ENCODE results near the gene ALDH7A1.
"Not testable (repeated sequence)": the region's sequence is repeated elsewhere in the genome, so short reads cannot be mapped to it uniquely, and the experiment has no call there.

ALDH7A1 gene

DNA sequence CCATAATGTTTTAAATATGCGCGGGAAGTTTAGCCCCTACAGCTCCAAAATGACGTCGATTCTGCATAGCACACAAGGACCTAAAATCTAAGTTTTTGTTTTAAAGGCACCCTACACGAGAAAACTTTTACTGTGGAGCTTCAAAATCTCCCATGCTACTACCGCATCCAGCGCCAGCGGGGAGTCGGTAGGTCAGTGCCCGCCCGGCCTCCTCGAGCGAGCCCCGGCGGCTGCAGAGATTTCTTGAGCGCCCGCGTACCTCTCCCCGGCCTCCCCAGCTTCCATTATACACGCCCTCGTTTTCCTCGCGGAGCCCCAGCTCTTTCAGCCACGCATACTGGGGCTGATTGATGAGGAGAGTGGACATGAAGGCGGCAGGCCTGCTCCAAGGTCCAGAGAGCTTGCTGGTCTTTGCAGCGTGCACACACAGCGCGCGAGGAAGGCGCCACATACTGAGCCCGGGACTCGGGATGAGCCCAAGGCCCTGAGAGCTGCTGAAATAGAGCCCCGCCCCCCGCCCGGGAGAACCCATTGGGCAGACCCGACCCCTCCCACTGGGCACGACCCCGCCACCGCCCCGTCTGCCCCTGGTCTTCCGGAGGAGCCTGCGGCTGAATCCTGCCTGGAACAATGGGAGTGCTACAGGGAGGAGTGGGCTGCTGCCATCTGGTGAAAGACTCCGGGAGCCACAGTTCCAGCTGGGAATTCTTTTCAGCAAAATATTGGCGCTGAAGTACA, at the start of gene ALDH7A1:
Gene ALDH7A1 (minus strand): TSS at position 472 of the 738 bp plus-strand sequence. CDS start 21 bp downstream, at position 451.
- no peak for DNase-seq

DNA sequence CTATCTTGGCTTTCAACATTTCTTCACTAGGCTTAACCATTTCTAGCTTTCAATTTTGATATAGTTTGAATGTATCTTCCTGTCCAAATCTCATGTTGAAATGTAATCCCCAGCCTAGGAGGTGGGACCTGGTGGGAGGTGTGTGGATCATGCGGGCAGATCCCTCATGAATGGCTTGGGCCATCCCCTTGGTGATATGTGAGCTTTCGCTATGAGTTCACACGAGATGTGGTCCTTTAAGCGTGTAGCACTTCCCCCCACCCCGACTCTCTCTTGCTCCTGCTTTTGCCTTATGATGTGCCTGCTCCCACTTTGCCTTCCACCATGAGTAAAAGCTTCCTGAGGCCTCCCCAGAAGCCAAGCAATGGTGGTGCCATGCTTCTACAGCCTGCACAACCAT, 46.4 kb upstream of the ALDH7A1 start:
- DNase-seq: no peak

DNA sequence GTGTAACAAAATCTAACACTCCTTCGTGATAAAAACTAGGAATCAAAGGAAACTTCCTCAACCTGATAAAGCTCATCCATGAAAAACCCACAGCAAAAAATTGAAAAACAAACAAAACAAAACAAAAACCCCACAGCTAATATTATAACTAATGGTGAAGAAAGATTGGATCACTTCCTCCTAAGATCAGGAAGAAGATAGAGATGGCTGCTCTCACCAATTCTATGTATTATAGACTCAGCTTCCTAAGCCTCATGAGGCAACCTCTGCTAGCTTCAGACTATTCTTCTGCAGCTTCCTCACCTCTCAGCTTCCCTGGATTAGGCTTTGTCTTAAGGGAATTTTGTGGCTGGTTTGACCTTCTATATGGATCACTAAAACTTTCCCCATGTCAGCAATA, 45.8 kb upstream of the ALDH7A1 start:
- DNase-seq: no peak

DNA sequence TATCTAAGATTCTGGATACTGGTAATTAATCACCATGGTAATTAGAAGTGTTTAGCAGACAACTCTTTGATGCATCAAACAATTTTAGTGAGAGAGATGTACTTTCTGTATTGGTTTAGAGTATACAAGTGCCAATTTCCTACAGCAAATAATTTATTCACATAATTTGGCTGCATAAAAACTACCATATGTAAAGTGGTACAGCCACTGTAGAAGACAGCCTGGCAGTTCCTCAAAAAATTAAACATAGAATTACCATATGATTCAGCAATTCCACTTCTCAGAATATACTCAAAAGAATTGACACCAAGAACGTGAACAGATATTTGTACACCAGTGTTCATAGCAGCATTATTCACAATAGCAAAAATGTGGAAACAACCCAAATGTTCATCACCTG, 41.9 kb upstream of the ALDH7A1 start:
- DNase-seq: no peak

DNA sequence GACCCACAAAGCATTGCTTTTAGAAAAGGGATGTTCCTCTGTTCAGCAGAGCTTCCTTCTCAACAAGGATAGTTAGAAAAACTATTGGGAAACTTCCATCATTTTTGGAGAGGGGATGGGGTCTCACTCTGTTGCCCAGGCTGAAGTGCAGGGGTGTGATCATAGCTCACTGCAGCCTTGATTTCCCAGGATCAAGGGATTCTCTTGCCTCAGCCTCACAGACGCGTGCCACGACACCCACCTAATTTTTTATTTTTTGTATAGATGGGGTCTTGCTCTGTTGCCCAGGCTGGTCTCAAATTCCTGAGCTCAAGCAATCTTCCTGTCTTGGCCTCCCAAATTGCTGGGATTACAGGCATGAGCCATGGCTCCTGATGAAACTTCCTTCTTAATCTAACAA, 40.6 kb upstream of the ALDH7A1 start:
- no peak for DNase-seq

DNA sequence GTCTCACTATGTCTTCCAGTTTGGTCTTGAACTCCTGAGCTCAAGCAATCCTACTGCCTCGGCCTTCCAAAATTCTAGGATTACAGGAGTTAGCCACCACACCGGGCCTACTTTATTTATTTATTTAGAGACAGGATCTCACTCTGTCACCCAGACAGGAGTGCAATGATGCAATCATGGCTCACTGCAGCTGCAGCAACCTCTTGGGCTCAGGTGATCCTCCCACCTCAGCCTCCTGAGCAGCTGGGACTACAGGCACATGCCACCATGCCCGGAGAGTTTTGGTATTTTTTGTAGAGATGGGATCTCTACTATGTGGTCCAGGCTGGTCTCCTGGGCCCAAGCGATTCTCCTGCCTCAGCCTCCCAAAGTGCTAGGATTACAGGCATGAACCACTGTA, 38.5 kb upstream of the ALDH7A1 start:
- DNase-seq: no peak

DNA sequence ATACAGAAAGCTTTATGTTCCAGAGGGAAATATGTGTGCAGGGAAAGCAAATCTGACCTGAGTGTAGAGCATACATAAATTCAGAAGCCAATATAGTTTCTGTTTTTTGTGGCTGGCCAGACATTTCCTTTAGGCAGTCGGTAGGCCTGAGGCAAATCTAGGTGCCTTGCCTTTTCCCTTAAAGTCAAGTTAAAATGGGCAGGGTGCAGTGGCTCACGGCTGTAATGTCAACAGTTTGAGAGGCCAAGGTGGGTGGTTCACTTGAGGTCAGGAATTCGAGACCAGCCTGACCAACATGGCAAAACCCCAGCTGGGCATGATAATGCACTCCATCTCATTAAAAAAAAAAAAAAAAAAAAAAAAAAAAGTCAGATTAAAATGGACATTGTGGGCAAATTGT, 36.9 kb upstream of the ALDH7A1 start:
- no peak for DNase-seq

DNA sequence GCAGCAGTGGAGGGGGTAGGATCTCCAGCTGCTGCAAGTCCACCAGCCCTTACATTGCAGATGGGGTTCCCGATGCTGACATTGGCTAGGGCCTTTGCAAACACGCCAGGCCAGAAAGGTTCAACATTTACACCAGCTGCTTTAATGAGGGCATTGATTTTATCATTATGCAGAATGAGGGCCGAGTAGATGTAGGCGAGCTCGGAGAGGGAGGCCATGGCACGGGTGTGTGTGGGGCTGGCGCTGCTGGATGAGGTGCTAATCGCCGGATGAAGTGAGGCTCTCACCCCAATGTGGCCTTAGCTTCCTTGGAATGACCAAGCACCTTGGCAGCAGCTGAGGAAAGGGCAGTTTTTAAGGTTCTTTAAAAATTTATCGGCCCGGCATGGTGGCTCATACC, 33.1 kb upstream of the ALDH7A1 start:
- no peak for DNase-seq

DNA sequence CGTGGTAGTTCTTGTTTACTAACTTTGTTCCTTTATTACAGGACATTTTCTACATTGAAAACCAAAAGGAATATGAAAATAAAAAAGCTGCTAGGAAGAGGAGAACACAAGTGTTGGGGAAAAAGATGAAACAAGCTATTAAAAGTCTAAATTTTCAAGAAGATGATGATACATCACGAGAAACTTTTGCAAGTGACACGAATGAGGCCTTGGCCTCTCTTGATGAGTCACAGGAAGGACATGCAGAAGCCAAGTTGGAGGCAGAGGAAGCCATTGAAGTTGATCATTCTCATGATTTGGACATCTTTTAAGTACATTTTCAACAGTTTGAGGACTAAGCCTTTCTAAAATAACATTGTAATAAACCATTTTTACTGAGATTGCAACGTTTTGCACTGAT, 29.5 kb upstream of the ALDH7A1 start:
- DNase-seq: no peak

DNA sequence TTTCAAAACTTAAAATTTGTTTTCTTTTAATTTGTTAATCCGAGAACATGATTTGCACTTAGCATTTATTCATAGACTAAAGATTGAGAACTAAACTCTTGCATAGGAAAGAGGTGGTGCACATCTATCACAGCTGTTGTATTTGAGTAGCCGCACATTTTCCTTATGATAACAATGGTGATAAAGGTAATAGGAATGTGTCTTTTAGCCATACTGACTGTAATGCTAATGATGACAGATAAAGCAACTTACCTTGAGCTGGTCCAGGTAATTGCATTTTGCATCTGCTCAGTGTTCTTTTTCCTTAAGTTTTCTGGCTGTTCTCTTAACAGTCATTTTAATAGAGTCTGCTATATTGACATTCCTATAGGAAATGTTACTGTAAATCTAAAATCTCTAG, 24.8 kb upstream of the ALDH7A1 start:
- DNase-seq: no peak

DNA sequence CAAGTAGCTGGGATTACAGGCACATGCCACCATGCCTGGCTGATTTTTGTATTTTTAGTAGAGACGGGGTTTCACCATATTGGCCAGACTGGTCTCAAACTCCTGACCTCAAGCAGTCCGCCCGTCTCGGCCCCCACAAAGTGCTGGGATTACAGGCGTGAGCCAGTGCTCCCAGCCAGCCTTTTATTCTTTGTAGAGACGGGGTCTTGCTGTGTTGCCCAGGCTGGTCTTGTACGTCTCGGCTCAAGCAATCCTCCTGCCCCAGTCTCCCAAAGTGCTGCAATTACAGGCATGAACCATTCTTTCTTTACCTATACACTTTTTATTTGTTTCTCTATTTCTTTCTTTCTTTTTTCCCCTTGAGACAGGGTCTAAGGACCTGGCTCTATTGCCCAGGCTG, 22.6 kb upstream of the ALDH7A1 start:
- not testable (repeated sequence) for DNase-seq

DNA sequence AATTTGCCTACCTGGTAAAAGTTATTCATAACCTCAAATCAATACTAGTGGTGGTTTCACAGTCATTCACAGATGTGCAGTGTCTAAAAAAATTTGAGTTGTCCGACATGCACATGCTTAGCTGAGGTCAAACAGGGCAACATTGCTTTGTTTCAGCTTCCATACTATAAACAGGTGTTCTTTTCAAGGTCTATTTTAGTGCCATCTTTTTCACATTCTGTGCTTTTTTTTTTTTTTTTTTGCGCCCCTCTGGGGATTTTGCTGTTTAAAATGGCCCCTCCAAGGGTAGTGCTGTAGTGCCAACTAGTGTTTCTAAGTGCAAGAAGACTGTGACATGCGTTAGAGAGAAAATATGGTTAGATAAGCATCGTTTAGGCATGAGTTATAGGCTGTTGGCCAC, 20.3 kb upstream of the ALDH7A1 start:
- DNase-seq: no peak

DNA sequence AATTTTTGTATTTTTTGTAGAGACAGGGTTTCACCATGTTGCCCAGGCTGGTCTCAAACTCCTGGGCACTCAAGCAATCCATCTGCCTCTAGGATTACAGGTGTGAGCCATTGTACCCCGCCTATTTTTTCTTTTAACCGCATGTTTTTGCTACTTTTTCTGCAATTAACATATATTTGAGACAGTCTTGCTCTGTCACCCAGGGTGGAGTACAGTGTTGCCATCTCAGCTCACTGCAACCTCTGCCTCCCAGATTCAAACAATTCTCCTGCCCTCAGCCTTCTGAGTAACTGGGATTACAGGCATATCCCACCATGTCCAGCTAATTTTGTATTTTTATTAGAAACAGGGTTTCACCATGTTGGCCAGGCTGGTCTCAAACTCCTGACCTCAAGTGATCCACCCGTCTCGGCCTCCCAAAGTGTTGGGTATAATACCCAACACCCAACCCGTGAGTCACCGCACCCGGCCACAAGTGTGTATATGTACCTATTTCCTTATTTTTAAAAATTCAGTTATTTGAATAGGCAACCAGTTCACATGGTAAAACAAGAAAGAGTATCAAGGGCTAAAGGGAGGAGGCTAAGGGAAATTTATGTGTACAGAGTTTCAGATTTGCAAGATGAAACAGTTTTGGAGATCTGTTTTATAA, 19.0 kb upstream of the ALDH7A1 start:
- DNase-seq: no peak

DNA sequence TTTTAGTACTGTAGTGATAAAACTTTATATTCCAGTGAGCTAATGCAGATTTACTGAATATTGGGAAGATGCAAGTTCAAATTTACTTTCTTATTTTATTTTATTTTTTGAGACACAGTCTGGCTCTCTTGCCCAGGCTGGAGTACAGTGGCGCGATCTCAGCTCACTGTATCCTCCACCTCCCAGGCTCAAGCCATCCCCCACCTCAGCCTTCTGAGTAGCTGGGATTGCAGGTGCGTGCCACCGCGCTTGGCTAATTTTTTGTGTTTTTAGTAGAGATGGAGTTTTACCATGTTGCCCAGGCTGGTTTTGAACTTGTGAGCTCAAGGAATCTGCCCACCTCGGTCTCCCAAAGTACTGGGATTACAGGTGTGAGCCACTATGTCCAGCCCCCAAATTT, 15.6 kb upstream of the ALDH7A1 start:
- DNase-seq: no peak

DNA sequence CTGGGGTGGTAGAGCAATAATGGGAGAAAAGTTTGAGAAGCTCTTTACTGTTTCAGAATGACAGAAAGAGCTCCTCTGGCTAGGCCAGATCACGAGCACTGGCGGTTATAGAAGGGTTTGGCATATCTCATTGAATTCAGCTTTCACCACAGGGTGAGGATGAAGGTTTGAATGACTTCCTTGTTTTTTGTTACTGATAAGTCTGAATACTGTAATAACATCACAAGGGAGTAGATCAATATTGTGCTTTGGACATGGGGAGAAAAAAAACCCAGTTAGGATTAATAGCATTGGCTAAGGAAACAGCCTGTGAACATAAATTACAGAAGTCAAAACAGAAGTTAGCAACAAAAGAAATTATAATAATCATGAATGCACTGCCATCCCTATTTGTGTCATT, 15.1 kb upstream of the ALDH7A1 start:
- no peak for DNase-seq

DNA sequence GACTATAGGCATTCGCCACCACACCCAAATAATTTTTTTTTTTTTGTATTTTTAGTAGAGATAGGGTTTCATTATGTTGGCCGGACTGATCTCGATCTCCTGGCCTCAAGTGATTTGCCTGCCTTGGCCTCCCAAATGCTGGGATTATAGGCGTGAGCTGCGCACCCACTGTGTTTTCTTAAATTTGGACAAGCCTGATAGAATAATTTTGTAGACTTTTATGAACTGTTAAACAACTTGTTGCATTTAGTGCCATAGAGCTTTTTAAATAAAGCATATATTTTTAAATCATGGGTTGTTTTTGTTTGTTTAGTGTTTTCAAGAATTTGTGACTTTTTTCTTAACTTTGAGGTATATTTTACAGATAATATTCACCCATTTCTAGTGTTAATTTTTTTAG, 10.5 kb upstream of the ALDH7A1 start:
- DNase-seq: no peak

DNA sequence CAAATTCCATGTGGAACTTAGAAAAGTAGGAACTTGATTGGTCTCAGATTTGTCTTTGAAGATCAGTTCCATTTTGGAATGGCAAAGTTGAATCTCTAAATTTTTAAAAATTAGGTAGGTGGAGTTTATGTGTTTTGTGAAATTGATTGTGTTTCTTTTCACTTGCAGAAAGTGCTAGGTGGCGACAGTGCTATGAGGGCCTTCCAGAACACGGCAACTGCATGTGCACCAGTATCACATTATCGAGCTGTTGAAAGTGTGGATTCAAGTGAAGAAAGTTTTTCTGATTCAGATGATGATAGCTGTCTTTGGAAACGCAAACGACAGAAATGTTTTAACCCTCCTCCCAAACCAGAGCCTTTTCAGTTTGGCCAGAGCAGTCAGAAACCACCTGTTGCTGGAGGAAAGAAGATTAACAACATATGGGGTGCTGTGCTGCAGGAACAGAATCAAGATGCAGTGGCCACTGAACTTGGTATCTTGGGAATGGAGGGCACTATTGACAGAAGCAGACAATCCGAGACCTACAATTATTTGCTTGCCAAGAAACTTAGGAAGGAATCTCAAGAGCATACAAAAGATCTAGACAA, 8.5 kb upstream of the ALDH7A1 start:
- no peak for DNase-seq

DNA sequence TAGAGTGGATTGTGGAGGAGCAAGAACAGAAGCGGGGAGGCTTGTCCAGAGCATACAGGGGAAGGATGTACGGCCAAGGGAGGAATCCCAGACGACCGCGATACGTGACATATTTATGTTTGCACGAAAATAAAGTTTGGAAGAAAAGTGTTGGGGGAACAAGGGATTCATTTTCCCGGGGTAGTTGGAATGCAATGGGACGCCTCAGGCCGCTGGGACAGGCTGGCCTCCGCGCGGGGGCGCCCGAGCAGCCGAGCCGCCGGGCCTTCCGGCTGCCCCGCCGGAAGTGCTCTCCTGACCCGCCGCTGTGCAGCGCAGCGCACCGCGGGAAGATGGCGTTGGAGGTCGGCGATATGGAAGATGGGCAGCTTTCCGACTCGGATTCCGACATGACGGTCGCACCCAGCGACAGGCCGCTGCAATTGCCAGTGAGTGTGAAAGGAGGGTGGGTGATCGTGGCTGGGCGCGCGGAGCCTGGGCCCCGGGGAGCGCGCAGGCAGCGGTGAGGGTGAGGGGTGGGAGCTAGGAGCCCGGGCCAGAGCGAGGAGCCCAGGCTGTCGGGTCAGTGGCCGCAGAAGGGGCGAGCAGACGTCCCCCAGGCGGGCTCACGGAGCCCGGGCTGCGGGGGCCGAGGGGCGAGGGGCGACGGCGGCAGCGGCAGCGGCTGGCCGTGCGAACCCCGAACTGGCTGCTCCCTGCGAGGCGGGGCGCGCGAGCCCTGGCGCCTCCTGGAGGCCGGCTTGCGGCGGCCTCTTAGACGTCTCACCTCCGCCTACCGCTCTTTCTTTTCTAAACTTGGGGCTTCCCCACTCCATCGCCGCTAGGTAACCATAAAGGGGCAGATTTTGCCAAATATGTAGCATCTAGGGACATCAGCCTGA, 5.9 kb upstream of the ALDH7A1 start, which contains the start of gene PHAX:
Gene PHAX (plus strand): TSS at position 317 of the 881 bp plus-strand sequence. CDS start 16 bp downstream, at position 333.
- no peak for DNase-seq

DNA sequence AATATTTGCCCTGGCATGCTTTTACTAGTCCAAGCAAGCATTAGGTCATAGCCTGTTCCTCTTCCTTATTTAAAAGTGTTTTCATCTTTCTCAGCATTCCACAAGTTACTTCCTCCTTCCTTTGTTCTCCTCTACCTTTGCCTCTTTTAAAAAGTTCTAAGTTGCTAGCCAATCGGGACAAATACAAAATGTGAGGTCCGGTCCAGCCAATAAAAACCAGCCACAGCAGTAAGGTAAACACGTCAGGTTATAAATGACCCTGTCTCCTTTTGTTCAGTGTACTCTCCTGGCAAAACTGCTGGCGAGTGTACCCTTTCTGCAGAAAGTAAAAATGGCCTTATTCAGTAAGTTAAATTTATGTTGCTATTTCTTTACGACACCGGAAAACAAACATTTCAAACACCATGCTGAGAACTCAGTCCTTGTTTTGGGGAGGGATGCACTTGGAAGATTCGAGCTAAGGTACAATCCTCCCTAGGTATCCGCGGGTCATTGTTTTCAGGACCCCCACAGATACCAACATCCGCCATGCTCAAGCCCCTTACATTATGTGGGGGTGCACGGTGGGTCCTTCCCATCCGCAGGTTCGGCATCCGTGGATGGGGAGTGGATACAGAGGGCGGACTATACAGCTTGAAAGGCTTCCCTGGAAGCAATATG, 5.1 kb upstream of the ALDH7A1 start:
- DNase-seq: not testable (repeated sequence)

DNA sequence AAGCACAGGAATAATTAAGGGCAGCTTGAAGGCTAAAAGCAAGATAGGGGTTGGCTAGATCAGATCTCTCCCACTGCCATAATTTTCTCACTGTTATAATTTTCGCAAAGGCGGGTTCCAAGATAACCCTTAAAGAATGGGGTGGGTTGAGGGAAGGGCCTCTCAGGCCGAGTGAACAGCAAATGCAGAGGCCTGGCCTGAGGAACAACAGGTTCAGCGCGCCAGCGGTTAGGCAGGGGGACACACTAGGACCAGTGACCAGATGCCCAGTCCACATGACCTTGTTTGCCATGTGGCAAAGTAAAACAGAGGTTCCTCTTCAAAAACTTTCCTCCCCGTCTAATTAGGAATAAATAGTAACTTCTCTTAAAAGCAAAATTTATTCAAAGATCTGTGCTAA, 4.5 kb upstream of the ALDH7A1 start:
- no peak for DNase-seq

DNA sequence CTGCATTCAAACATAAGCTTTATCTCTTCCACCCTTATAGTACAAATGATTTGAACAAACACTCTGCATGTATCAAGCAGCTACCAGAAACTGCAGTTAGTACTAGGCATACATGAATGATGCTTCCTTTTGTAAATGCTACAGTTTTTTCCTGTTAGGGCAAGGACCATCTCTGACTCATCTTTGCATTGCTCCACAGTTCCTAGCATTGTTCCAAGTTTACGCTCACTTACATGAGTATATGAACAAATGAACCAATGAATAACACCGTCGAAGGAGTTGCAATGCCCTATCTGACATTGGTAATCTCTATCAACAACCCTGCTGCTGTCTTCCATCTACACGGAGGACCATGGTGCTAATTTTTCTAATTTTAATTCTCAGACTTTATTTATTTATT, 2.1 kb upstream of the ALDH7A1 start:
- no peak for DNase-seq

DNA sequence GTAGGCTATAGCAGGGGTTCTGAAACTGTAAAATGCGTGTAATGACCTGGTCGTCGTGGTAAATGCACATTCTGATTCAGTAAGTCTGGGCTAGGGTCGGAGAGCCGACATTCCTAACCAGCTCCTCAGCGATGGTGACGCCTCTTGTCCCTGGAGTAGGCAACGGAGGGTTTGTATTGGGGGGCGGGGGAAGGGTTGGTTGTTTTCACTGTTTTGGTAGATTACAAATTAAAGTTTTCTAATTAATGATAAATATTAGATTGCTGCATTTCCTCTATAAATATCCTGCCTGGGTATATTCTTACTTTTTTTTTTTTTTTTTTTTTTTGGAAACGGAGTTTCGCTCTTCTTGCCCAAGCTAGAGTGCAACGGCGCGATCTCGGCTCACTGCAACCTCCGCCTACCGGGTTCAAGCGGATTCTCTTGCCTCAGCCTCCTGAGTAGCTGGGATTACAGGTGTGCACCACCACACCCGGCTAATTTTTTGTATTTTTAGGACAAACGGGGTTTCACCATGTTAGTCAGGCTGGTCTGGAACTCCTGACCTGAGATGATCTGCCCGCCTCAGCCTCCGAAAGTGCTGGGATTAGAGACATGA, 566 bp upstream of the ALDH7A1 start:
- no peak for DNase-seq
